Measurements from ENCODE around the gene MYO1B. TPM values are rescaled to one million over a fixed set of nuclear protein-coding genes. Genes with fewer than 3 reads are reported as not detected.
A peak's percentile ranks its signal among the peaks of the same experiment; 100 is the strongest.

The MYO1B gene
- total and polyA plus RNA-seq, 2 experiments from 2014 or later = 26.4 to 70.6 TPM

GRCh38 chr2:191441496-191442214, 196.5 kb downstream of the MYO1B start:
- no peak; the same call in 2 of the 3 replicates for ATAC-seq
- H3K4me2 ChIP-seq = no peak overlapping the region
- H3F3A ChIP-seq (replicated peaks; ENCODE audit: low read depth) = no peaks in the 10 kb centered on the region
- peak overlapping the region; percentile 19; the same call in 1 of the 2 replicates for H3K27ac ChIP-seq (ENCODE audit: low read depth)
- no peak overlapping the region for H3K4me3 Mint-ChIP-seq
- H4K20me1 ChIP-seq (replicated peaks; ENCODE audit: insufficient read depth) = no peaks in the 10 kb centered on the region
- no peaks in the 10 kb centered on the region for H3K79me2 ChIP-seq (replicated peaks; ENCODE audit: insufficient read depth)
- no peaks in the 10 kb centered on the region for H3K27me3 ChIP-seq (ENCODE audit: insufficient read depth)
- no peaks in the 10 kb centered on the region for H3K36me3 Mint-ChIP-seq (ENCODE audit: low read depth)
- no peaks in the 10 kb centered on the region for H3K27me3 Mint-ChIP-seq (ENCODE audit: insufficient read depth, low read depth, poor library complexity)
- no peaks in the 10 kb centered on the region for H3K4me1 Mint-ChIP-seq
- no peaks in the 10 kb centered on the region for H3K9me3 Mint-ChIP-seq
- no peak for DNase-seq (ENCODE audit: low spot score)
- H3K9me2 ChIP-seq (ENCODE audit: insufficient read depth) = no peaks in the 10 kb centered on the region
- H3K36me3 ChIP-seq (ENCODE audit: insufficient read depth) = no peaks in the 10 kb centered on the region
- no peak overlapping the region for H3K4me3 ChIP-seq
- peak overlapping the region; percentile 59; the same call in 1 of the 2 replicates for H2AFZ ChIP-seq
- TF ChIP-seq ZNF114 (CRISPR knock-in tag; IDR thresholded peaks at IDR 0.05) (no peak), JUNB (IDR thresholded peaks at IDR 0.05; ENCODE audit: unreplicated experiment) (no peak), NANOG (IDR thresholded peaks at IDR 0.05; ENCODE audit: borderline replicate concordance) (no peak), CREB1 (CRISPR knock-in tag; IDR thresholded peaks at IDR 0.05; ENCODE audit: low read depth) (no peak), EZH2phosphoT487 (IDR thresholded peaks at IDR 0.05; ENCODE audit: unreplicated experiment) (no peak), ZNF462 (CRISPR knock-in tag; IDR thresholded peaks at IDR 0.05) (no peak), EZH2 (IDR thresholded peaks at IDR 0.05; ENCODE audit: low read depth, unreplicated experiment) (no peak), STAT1 (IDR thresholded peaks at IDR 0.05; ENCODE audit: unreplicated experiment) (no peak)
- TF ChIP-seq, protein P1, sequence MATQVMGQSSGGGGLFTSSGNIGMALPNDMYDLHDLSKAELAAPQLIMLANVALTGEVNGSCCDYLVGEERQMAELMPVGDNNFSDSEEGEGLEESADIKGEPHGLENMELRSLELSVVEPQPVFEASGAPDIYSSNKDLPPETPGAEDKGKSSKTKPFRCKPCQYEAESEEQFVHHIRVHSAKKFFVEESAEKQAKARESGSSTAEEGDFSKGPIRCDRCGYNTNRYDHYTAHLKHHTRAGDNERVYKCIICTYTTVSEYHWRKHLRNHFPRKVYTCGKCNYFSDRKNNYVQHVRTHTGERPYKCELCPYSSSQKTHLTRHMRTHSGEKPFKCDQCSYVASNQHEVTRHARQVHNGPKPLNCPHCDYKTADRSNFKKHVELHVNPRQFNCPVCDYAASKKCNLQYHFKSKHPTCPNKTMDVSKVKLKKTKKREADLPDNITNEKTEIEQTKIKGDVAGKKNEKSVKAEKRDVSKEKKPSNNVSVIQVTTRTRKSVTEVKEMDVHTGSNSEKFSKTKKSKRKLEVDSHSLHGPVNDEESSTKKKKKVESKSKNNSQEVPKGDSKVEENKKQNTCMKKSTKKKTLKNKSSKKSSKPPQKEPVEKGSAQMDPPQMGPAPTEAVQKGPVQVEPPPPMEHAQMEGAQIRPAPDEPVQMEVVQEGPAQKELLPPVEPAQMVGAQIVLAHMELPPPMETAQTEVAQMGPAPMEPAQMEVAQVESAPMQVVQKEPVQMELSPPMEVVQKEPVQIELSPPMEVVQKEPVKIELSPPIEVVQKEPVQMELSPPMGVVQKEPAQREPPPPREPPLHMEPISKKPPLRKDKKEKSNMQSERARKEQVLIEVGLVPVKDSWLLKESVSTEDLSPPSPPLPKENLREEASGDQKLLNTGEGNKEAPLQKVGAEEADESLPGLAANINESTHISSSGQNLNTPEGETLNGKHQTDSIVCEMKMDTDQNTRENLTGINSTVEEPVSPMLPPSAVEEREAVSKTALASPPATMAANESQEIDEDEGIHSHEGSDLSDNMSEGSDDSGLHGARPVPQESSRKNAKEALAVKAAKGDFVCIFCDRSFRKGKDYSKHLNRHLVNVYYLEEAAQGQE (IDR thresholded peaks at IDR 0.05; ENCODE audit: unreplicated experiment) = no peak
- TF ChIP-seq, protein P2, sequence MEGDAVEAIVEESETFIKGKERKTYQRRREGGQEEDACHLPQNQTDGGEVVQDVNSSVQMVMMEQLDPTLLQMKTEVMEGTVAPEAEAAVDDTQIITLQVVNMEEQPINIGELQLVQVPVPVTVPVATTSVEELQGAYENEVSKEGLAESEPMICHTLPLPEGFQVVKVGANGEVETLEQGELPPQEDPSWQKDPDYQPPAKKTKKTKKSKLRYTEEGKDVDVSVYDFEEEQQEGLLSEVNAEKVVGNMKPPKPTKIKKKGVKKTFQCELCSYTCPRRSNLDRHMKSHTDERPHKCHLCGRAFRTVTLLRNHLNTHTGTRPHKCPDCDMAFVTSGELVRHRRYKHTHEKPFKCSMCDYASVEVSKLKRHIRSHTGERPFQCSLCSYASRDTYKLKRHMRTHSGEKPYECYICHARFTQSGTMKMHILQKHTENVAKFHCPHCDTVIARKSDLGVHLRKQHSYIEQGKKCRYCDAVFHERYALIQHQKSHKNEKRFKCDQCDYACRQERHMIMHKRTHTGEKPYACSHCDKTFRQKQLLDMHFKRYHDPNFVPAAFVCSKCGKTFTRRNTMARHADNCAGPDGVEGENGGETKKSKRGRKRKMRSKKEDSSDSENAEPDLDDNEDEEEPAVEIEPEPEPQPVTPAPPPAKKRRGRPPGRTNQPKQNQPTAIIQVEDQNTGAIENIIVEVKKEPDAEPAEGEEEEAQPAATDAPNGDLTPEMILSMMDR (conservative IDR thresholded peaks at IDR 0.05; ENCODE audit: low read depth in 2 of 2) = no peak
- TF ChIP-seq, protein P3, sequence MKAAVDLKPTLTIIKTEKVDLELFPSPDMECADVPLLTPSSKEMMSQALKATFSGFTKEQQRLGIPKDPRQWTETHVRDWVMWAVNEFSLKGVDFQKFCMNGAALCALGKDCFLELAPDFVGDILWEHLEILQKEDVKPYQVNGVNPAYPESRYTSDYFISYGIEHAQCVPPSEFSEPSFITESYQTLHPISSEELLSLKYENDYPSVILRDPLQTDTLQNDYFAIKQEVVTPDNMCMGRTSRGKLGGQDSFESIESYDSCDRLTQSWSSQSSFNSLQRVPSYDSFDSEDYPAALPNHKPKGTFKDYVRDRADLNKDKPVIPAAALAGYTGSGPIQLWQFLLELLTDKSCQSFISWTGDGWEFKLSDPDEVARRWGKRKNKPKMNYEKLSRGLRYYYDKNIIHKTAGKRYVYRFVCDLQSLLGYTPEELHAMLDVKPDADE (IDR thresholded peaks at IDR 0.05) = no peak
- peak overlapping the region; percentile 35; the same call in 1 of the 2 replicates for H3K27ac Mint-ChIP-seq
- H3K4me1 ChIP-seq (ENCODE audit: insufficient read depth) = no peaks in the 10 kb centered on the region
